Colonic mucosa (tissue), 4 donors: ENCODE data around the gene CCNL1. TPM values are rescaled to one million over a fixed set of nuclear protein-coding genes. Genes with fewer than 3 reads are reported as not detected.

Experiments
- DNase-seq: peaks from one replicate; pipeline ENCODE4 v3.0.0-alpha.2; 2020
- H3K27ac ChIP-seq: fragments of 200-600 bp; one replicate; pipeline ENCODE4 v1.8.0; 2021
- H3K27me3 ChIP-seq: fragments of 200-600 bp; one replicate; pipeline ENCODE4 v1.8.0; 2021
- H3K36me3 ChIP-seq: fragments of 200-600 bp; one replicate; pipeline ENCODE4 v1.8.0; 2021
- H3K4me1 ChIP-seq: fragments of 200-600 bp; one replicate; pipeline ENCODE4 v1.8.0; 2021; ENCODE audit warnings: mild to moderate bottlenecking
- H3K4me3 ChIP-seq: fragments of 200-600 bp; one replicate; pipeline ENCODE4 v1.8.0; 2021
- H3K9ac ChIP-seq, 2 donors: one replicate each; pipeline ENCODE4 v1.7.0; 2013; ENCODE audit warnings: control low read depth in 2 of 2, low read depth in 2 of 2, low read length in 2 of 2
- H3K9me3 ChIP-seq: fragments of 200-600 bp; one replicate; pipeline ENCODE4 v1.8.0; 2021
- CTCF ChIP-seq: fragments of 200-600 bp; IDR thresholded peaks from one replicate; pipeline ENCODE4 v1.8.0; 2022; ENCODE audit warnings: antibody characterized with exemption, mild to moderate bottlenecking
- intact Hi-C: fragments of 100-400 bp; cut with DNase I; formaldehyde crosslinking; loops from one replicate; pipeline ENCODE4 v1.14.1; 2022
- total RNA-seq, 2 donors: library from RNA; stranded (reverse); fragmentation: NEBNext Ultra II Directional in 1 of 2; extraction: Animal tissue kit (Norgen Biotek cat#: 25700) in 1 of 2; gene quantifications; one replicate each; pipeline ENCODE4 v1.2.1, GENCODE V29; 2021
- donor health status: healthy.
- donor health status: DM: no; HTN: no; CAD: no.
- donor health status: DM: no; HTN: no; CAD: no.

The CCNL1 gene
- total RNA-seq, 2 donors from 2014 or later, result 76.4 to 103 TPM

- DNase-seq, result peak; percentile 79
- Histone ChIP-seq H3K4me1 (no peaks in the 10 kb centered on the region), H3K4me3 (peak overlapping the region; percentile 34), H3K27me3 (no peaks in the 10 kb centered on the region), H3K9me3 (no peaks in the 10 kb centered on the region), H3K9ac (peak overlapping the region in 1 of 2 donors; percentile 41), H3K36me3 (no peaks in the 10 kb centered on the region), H3K27ac (peak overlapping the region; percentile 93)
- intact Hi-C loops, result no loop called here
- no peak for TF ChIP-seq CTCF
Observed at GRCh38 chr3:157119369-157119951, 40.5 kb downstream of the CCNL1 start.

- intact Hi-C loops, result no loop called here
- Histone ChIP-seq H3K4me3 (no peak overlapping the region), H3K27ac (no peak overlapping the region), H3K9ac (no peak overlapping the region), H3K4me1 (no peaks in the 10 kb centered on the region), H3K27me3 (no peaks in the 10 kb centered on the region), H3K36me3 (no peaks in the 10 kb centered on the region), H3K9me3 (no peaks in the 10 kb centered on the region)
- no peak for DNase-seq
- no peak for TF ChIP-seq CTCF
Observed at GRCh38 chr3:157117875-157118654, 41.9 kb downstream of the CCNL1 start.

GRCh38 chr3:157117206-157117605 is 42.7 kb downstream of the CCNL1 start:
- no peaks in the 10 kb centered on the region for H3K36me3 ChIP-seq
- no peak for DNase-seq
- no peaks in the 10 kb centered on the region for H3K9me3 ChIP-seq
- TF ChIP-seq CTCF, result no peak
- H3K4me1 ChIP-seq, result no peaks in the 10 kb centered on the region
- H3K27ac ChIP-seq, result no peak overlapping the region
- no peaks in the 10 kb centered on the region for H3K27me3 ChIP-seq
- intact Hi-C loops, result no loop called here
- H3K9ac ChIP-seq, result no peak overlapping the region
- H3K4me3 ChIP-seq, result no peak overlapping the region

GRCh38 chr3:157116017-157116416 is 43.9 kb downstream of the CCNL1 start:
- Histone ChIP-seq H3K36me3 (no peaks in the 10 kb centered on the region), H3K9me3 (no peaks in the 10 kb centered on the region), H3K9ac (no peak overlapping the region), H3K4me1 (no peaks in the 10 kb centered on the region), H3K27me3 (no peaks in the 10 kb centered on the region), H3K4me3 (no peak overlapping the region), H3K27ac (no peak overlapping the region)
- TF ChIP-seq CTCF, result no peak
- no peak for DNase-seq
- intact Hi-C loops, result no loop called here

- Histone ChIP-seq H3K9ac (no peak overlapping the region), H3K27me3 (no peaks in the 10 kb centered on the region), H3K4me3 (no peak overlapping the region), H3K9me3 (no peaks in the 10 kb centered on the region), H3K36me3 (no peaks in the 10 kb centered on the region), H3K27ac (no peak overlapping the region), H3K4me1 (no peaks in the 10 kb centered on the region)
- intact Hi-C loops, result no loop called here
- TF ChIP-seq CTCF, result no peak
- DNase-seq, result no peak
Observed at GRCh38 chr3:157115069-157116006, 44.6 kb downstream of the CCNL1 start.
